HG03520 (cell line): Measurements from ENCODE around the gene RETREG2.

Source experiments
- ATAC-seq: cut with Tn5 transposase; IDR thresholded peaks from one replicate; pipeline ENCODE4 v1.9.1; 2021; ENCODE audit warnings: mild to moderate bottlenecking, moderate library complexity; ENCODE audit not compliant: unreplicated experiment

The RETREG2 gene

GRCh38 chr2:219177552-219178376, at the start of gene RETREG2:
Gene RETREG2, plus strand, starts transcription at chr2:219178275. Its CDS starts 78 bp downstream, at chr2:219178353.
- ATAC-seq = peak; percentile 39

- ATAC-seq = no peak
Measured at GRCh38 chr2:219128396-219128795, 49.7 kb upstream of the RETREG2 start.

- no peak for ATAC-seq
Measured at GRCh38 chr2:219129589-219129988, 48.5 kb upstream of the RETREG2 start.

GRCh38 chr2:219131327-219131726, 46.7 kb upstream of the RETREG2 start:
- no peak for ATAC-seq

- no peak for ATAC-seq
Measured at GRCh38 chr2:219131744-219132143, 46.3 kb upstream of the RETREG2 start.

- no peak for ATAC-seq
Measured at GRCh38 chr2:219133976-219134375, 44.1 kb upstream of the RETREG2 start.

- ATAC-seq = no peak
Measured at GRCh38 chr2:219140722-219141121, 37.4 kb upstream of the RETREG2 start.

- no peak for ATAC-seq
Measured at GRCh38 chr2:219142329-219142728, 35.7 kb upstream of the RETREG2 start.

GRCh38 chr2:219149667-219150066, 28.4 kb upstream of the RETREG2 start:
- no peak for ATAC-seq

- no peak for ATAC-seq
Measured at GRCh38 chr2:219155054-219155644, 22.9 kb upstream of the RETREG2 start.

- no peak for ATAC-seq
Measured at GRCh38 chr2:219157396-219157795, 20.7 kb upstream of the RETREG2 start.

GRCh38 chr2:219158025-219158424, 20.1 kb upstream of the RETREG2 start:
- no peak for ATAC-seq

GRCh38 chr2:219158586-219158985, 19.5 kb upstream of the RETREG2 start:
- ATAC-seq = no peak

GRCh38 chr2:219159771-219160185, 18.3 kb upstream of the RETREG2 start:
- ATAC-seq = no peak

GRCh38 chr2:219160186-219161017, 17.7 kb upstream of the RETREG2 start, which contains the start of gene NHEJ1:
Gene NHEJ1, minus strand, starts transcription at chr2:219160815. Its CDS starts 2,453 bp downstream, at chr2:219158362.
- peak; percentile 80 for ATAC-seq

- no peak for ATAC-seq
Measured at GRCh38 chr2:219161097-219161496, 17.0 kb upstream of the RETREG2 start.

- no peak for ATAC-seq
Measured at GRCh38 chr2:219163156-219163555, 14.9 kb upstream of the RETREG2 start.

- ATAC-seq = no peak
Measured at GRCh38 chr2:219165058-219165911, 12.8 kb upstream of the RETREG2 start.

GRCh38 chr2:219167997-219168396, 10.1 kb upstream of the RETREG2 start:
- ATAC-seq = no peak

- no peak for ATAC-seq
Measured at GRCh38 chr2:219168526-219168925, 9.5 kb upstream of the RETREG2 start.
